Liver (tissue), 9 donors: ENCODE data around the gene SYNPR. TPM values are rescaled to one million over a fixed set of nuclear protein-coding genes. Genes with fewer than 3 reads are reported as not detected.

Source experiments
- DNase-seq: peaks from one replicate; pipeline ENCODE4 v3.0.0-alpha.2; 2017; ENCODE audit warnings: low spot score
- H3K27ac ChIP-seq, 2 donors: one replicate each; pipeline ENCODE4 v1.7.0; 2013; ENCODE audit warnings: inconsistent platforms in 2 of 2, low read length in 2 of 2, control low read depth in 1 of 2, low read depth in 1 of 2, mild to moderate bottlenecking in 1 of 2
- H3K27me3 ChIP-seq, 4 donors: one replicate each; pipeline versions ENCODE4 v1.6.1 to v1.7.0; 2013; ENCODE audit warnings: low read length in 3 of 4, inconsistent platforms in 1 of 4, mild to moderate bottlenecking in 1 of 4, moderate library complexity in 1 of 4; ENCODE audit not compliant: control insufficient read depth in 4 of 4, insufficient read depth in 4 of 4
- H3K36me3 ChIP-seq, 4 donors: one replicate each; pipeline versions ENCODE4 v1.6.1 to v1.7.0; 2013; ENCODE audit warnings: low read length in 3 of 4, mild to moderate bottlenecking in 3 of 4, low read depth in 1 of 4, moderate library complexity in 1 of 4; ENCODE audit not compliant: control insufficient read depth in 4 of 4, insufficient read depth in 3 of 4
- H3K4me1 ChIP-seq, 4 donors: one replicate each; pipeline versions ENCODE4 v1.6.1 to v1.7.0; 2013; ENCODE audit warnings: low read length in 3 of 4, mild to moderate bottlenecking in 3 of 4, moderate library complexity in 1 of 4; ENCODE audit not compliant: control insufficient read depth in 4 of 4, insufficient read depth in 4 of 4
- H3K4me3 ChIP-seq, 3 donors: one replicate each; pipeline versions ENCODE4 v1.6.1 to v1.7.0; 2013; ENCODE audit warnings: low read length in 3 of 3, control low read depth in 1 of 3, low read depth in 1 of 3, mild to moderate bottlenecking in 1 of 3
- H3K9ac ChIP-seq, 2 donors: one replicate each; pipeline ENCODE4 v1.7.0; 2013; ENCODE audit warnings: low read length in 2 of 2, mild to moderate bottlenecking in 2 of 2, moderate library complexity in 2 of 2, control low read depth in 1 of 2, low read depth in 1 of 2
- H3K9me3 ChIP-seq, 4 donors: one replicate each; pipeline versions ENCODE4 v1.6.1 to v1.7.0; 2013; ENCODE audit warnings: low read length in 3 of 4; ENCODE audit not compliant: control insufficient read depth in 4 of 4
- ATF3 ChIP-seq: IDR thresholded peaks from 2 replicates; pipeline ENCODE4 v1.6.1; 2016; ENCODE audit warnings: antibody characterized with exemption
- FOXA2 ChIP-seq: IDR thresholded peaks from 2 replicates; pipeline ENCODE4 v1.6.1; 2016; ENCODE audit warnings: antibody characterized with exemption
- GABPA ChIP-seq, 2 donors: IDR thresholded peaks in 1 of 2; conservative IDR thresholded peaks in 1 of 2; 2 replicates each; pipeline ENCODE4 v1.6.1; 2016; ENCODE audit warnings: antibody characterized with exemption in 2 of 2, mild to moderate bottlenecking in 1 of 2, moderate library complexity in 1 of 2
- HNF4A ChIP-seq, 2 donors: conservative IDR thresholded peaks; 2 replicates each; pipeline ENCODE4 v1.6.1; 2016; ENCODE audit warnings: antibody characterized with exemption in 2 of 2, mild to moderate bottlenecking in 2 of 2
- HNF4G ChIP-seq: IDR thresholded peaks from 2 replicates; pipeline ENCODE4 v1.6.1; 2016; ENCODE audit warnings: antibody characterized with exemption
- JUND ChIP-seq, 2 donors: IDR thresholded peaks; 2 replicates each; pipeline ENCODE4 v1.6.1; 2016; ENCODE audit warnings: antibody characterized with exemption in 2 of 2
- MAX ChIP-seq: IDR thresholded peaks from 2 replicates; pipeline ENCODE4 v1.6.1; 2016; ENCODE audit warnings: antibody characterized with exemption
- RAD21 ChIP-seq, 2 donors: IDR thresholded peaks; 2 replicates each; pipeline ENCODE4 v1.6.1; 2016; ENCODE audit warnings: antibody characterized with exemption in 2 of 2, mild to moderate bottlenecking in 2 of 2
- REST ChIP-seq: IDR thresholded peaks from 2 replicates; pipeline ENCODE4 v1.6.1; 2016; ENCODE audit warnings: antibody characterized with exemption, mild to moderate bottlenecking
- RXRA ChIP-seq, 2 donors: IDR thresholded peaks; 2 replicates each; pipeline ENCODE4 v1.6.1; 2017 to 2018; ENCODE audit warnings: antibody characterized with exemption in 2 of 2, mild to moderate bottlenecking in 1 of 2
- SP1 ChIP-seq: IDR thresholded peaks from 2 replicates; pipeline ENCODE4 v1.6.1; 2018; ENCODE audit warnings: antibody characterized with exemption, mild to moderate bottlenecking
- TAF1 ChIP-seq: conservative IDR thresholded peaks from 2 replicates; pipeline ENCODE4 v1.6.1; 2016; ENCODE audit warnings: antibody characterized with exemption, mild to moderate bottlenecking
- WGBS: extraction: QIAGEN DNeasy Blood & Tissue Kit; methylation state at CpG from one replicate; pipeline ENCODE4 v1.1.7; 2013; 5-methylcytosine and 5-hydroxymethylcytosine counted together
- polyA plus RNA-seq, 2 donors: library from polyadenylated mRNA; stranded (reverse) in 1 of 2; unstranded in 1 of 2; fragments of 200-250 nt in 1 of 2; fragments of >200 nt in 1 of 2; fragmentation: Nextera tagmentation in 1 of 2; extraction: Ambion mirVana in 1 of 2; gene quantifications; one replicate each; pipeline versions ENCODE4 v1.2.1 to v1.2.3, GENCODE V29; 2013 to 2015
- total RNA-seq, 2 donors: library from RNA; depleted of rRNA; stranded (reverse); fragments of >200 nt; gene quantifications; one replicate each; pipeline ENCODE4 v1.2.3, GENCODE V29; 2014
- TF ChIP-seq, protein P1 (sequence below): IDR thresholded peaks from 2 replicates; pipeline ENCODE4 v1.6.1; 2016; ENCODE audit warnings: antibody characterized with exemption
- donor health status: healthy.
- donor health status: healthy.
- donor health status: healthy.
- donor health status: healthy.
- donor health status: healthy.

Gene SYNPR
- total and polyA plus RNA-seq, 4 donors: not detected

- no peak overlapping the region for H3K27ac ChIP-seq
- H3K4me3 ChIP-seq: no peak overlapping the region
- no peaks in the 10 kb centered on the region for H3K4me1 ChIP-seq
- H3K9ac ChIP-seq: no peak overlapping the region
- H3K36me3 ChIP-seq: no peaks in the 10 kb centered on the region
- no peak for DNase-seq
- H3K27me3 ChIP-seq: peaks cover 0 to 4% (median 1%) of the 10 kb centered on the region in 4 donors
- WGBS: 56% methylated on average over 1 of the region's 1 CpG
- H3K9me3 ChIP-seq: no peaks in the 10 kb centered on the region
- peak in 1 of 2 donors; percentile 21 for TF ChIP-seq RAD21 (IDR thresholded peaks at IDR 0.05)
- no peak for TF ChIP-seq FOXA2
Measured at GRCh38 chr3:63333815-63334214, 55.7 kb downstream of the SYNPR start.

- no peak for TF ChIP-seq HNF4A (conservative IDR thresholded peaks at IDR 0.05)
- no peak for TF ChIP-seq MAX
- no peak for TF ChIP-seq REST
- TF ChIP-seq GABPA (IDR thresholded peaks at IDR 0.05 in 1 of 2, conservative IDR thresholded peaks at IDR 0.05 in 1 of 2): no peak
- TF ChIP-seq RXRA (IDR thresholded peaks at IDR 0.05): no peak
- TF ChIP-seq FOXA2: no peak
- no peak for TF ChIP-seq HNF4G
- no peak for TF ChIP-seq ATF3
- no peak for TF ChIP-seq SP1
- TF ChIP-seq, protein P1, sequence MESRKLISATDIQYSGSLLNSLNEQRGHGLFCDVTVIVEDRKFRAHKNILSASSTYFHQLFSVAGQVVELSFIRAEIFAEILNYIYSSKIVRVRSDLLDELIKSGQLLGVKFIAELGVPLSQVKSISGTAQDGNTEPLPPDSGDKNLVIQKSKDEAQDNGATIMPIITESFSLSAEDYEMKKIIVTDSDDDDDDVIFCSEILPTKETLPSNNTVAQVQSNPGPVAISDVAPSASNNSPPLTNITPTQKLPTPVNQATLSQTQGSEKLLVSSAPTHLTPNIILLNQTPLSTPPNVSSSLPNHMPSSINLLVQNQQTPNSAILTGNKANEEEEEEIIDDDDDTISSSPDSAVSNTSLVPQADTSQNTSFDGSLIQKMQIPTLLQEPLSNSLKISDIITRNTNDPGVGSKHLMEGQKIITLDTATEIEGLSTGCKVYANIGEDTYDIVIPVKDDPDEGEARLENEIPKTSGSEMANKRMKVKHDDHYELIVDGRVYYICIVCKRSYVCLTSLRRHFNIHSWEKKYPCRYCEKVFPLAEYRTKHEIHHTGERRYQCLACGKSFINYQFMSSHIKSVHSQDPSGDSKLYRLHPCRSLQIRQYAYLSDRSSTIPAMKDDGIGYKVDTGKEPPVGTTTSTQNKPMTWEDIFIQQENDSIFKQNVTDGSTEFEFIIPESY: no peak
- no peak for TF ChIP-seq RAD21 (IDR thresholded peaks at IDR 0.05)
- no peak for TF ChIP-seq TAF1
Measured at GRCh38 chr3:63338351-63338750, 60.2 kb downstream of the SYNPR start.

DNA sequence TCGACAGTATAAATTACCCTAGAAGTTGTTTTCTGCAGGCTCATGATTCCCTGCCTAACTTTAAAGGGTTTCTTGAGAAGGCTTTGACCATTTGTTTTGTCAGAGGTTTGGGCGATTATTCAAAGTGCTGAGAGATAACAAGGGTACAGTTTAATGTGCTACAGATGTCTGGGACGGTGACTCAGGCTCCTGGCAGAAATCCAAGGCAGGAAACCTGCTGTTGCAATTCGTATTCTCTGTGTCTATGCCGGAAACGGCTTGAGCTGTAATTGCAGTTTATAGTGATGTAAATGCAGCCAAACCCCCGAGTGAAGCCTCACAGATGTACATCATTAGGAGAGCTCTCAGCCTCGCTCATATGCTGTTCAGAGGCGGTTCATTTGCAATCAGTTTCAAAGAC is 65.6 kb downstream of the SYNPR start:
- Histone ChIP-seq H3K36me3 (no peaks in the 10 kb centered on the region), H3K27ac (no peak overlapping the region), H3K9ac (no peak overlapping the region), H3K27me3 (peaks cover 0 to 19% (median under 1%) of the 10 kb centered on the region in 4 donors), H3K9me3 (no peaks in the 10 kb centered on the region), H3K4me1 (peaks cover 0 to 2% (median 0%) of the 10 kb centered on the region in 4 donors), H3K4me3 (no peak overlapping the region)
- TF ChIP-seq JUND (IDR thresholded peaks at IDR 0.05) (peak; percentile 76 to 84), GABPA (IDR thresholded peaks at IDR 0.05 in 1 of 2, conservative IDR thresholded peaks at IDR 0.05 in 1 of 2) (no peak)
- WGBS: 16% methylated on average over 9 of the region's 9 CpGs
- no peak for DNase-seq

More at GRCh38 chr3:63338351-63338750, 60.2 kb downstream of the SYNPR start:
- DNase-seq: no peak
- Histone ChIP-seq H3K9me3 (no peaks in the 10 kb centered on the region), H3K4me3 (no peak overlapping the region), H3K36me3 (no peaks in the 10 kb centered on the region), H3K27me3 (peaks cover 0 to 7% (median under 1%) of the 10 kb centered on the region in 4 donors), H3K9ac (no peak overlapping the region), H3K4me1 (peaks cover 0 to 2% (median 0%) of the 10 kb centered on the region in 4 donors), H3K27ac (no peak overlapping the region)
- WGBS: 66% methylated on average over 2 of the region's 2 CpGs
